GM21825 (cell line): ENCODE data around the gene PAK3.

Experiments
- ATAC-seq: cut with Tn5 transposase; IDR thresholded peaks from one replicate; pipeline ENCODE4 v1.9.1; 2021; ENCODE audit warnings: mild to moderate bottlenecking, moderate library complexity; ENCODE audit not compliant: unreplicated experiment

The PAK3 gene

GRCh38 chrX:111129921-111130320 is 33.9 kb downstream of the PAK3 start:
- ATAC-seq: no peak

DNA sequence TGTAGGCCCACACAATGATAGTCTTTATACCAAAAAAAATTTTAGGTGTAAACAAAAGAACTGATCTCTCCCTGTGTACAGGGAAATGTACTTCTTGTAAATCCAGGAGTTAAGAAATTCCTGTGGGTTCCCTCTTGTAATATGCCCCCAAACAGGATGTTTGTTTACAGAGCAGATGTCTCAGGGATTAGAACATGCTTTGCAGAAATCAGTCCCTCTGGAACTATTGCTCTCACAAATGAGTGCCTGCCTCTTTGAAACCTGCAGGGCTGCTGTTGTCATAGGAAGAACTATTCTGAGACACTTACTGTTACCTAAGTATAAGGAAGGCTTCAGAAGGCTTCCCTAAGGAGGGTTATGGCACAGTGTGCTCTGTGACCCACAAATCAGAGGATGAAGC is 35.6 kb downstream of the PAK3 start:
- no peak for ATAC-seq

DNA sequence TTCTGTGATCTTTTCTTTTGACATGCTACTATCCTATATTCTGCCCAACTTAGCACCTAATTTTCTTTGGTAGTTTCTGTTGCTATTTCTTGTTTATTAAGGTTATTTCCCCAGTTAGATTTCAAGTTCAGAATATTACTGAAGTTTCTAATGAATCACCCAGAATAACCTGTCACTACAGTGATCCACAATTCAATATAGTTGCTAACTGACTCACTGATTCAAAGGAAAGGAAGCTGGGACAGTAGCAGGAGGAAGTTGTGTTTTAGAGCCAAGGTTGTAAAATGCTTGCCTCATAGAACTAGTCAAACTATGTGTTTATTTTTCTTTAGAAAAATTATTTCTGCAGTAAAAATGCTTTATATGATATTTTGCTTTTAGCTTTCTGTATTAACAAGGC is 37.4 kb downstream of the PAK3 start:
- no peak for ATAC-seq

DNA sequence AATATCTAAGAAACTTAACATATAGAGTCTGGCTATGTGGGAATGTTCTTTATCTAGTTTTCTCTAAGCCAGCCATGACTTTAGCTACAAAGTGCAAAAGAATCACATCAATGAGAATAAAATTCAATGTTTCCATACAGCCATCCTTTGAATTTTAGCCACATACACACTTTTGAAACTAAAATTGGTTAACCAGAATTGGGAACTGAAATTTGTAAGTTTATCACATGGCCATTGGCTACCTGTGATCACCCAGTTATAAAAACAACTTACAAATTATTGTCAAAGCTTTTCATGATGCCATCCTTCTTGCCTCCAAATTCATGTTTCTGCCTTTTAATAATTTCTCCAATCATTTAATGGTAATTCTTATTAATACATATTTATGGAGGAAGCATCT is 49.9 kb downstream of the PAK3 start:
- no peak for ATAC-seq

GRCh38 chrX:111151764-111152163 is 55.8 kb downstream of the PAK3 start:
- no peak for ATAC-seq

GRCh38 chrX:111159232-111159631 is 63.2 kb downstream of the PAK3 start:
- ATAC-seq: no peak

- ATAC-seq: no peak
These were observed 68.7 kb downstream of the PAK3 start for GRCh38 chrX:111164728-111165127.

- ATAC-seq: no peak
These were observed 69.9 kb downstream of the PAK3 start for GRCh38 chrX:111165902-111166301.

GRCh38 chrX:111167334-111167733 is 71.3 kb downstream of the PAK3 start:
- no peak for ATAC-seq

GRCh38 chrX:111168314-111168713 is 72.3 kb downstream of the PAK3 start:
- ATAC-seq: no peak

DNA sequence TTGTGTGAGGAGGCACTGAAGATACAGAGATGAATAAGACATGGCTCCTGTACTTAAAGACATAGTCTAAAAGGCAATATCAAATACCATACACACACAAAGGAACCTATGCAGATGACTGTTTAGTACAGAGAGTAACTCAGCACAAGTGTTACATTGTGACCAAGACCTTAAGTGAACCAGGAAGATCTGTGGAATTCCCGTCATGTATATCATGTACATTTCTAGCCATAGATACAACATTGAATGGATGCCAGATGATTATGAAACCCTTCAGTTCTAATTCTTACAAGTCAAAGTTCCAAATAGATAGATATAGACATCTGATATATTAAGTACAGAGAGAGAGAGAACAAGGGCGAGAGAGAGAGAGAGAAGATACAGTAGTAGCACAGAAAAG is 73.2 kb downstream of the PAK3 start:
- ATAC-seq: no peak

- ATAC-seq: no peak
These were observed 74.0 kb downstream of the PAK3 start for GRCh38 chrX:111170017-111170416.

DNA sequence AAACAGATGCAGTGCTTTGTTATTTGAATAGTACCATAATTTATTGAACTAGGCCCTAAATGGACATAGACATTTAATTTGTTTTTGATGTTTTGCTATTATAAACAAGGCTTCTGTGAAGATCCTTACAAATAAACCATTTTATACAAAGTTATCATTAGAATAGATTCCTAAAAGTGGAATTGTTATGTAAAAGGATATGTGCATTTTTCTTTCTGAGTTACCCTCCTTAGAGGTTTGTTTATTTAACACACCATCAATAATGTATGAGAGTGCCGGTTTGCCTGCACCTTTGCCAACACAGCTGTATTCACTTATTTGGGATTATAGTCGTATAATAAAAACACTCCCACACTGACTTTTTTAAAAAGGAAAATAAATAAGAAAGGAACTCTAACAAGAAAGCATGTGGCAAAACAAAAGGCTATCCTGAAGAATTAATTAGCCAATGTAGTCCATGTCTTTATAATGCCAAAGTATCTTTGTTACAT is 84.8 kb downstream of the PAK3 start:
- no peak for ATAC-seq

- ATAC-seq: no peak
These were observed 86.0 kb downstream of the PAK3 start for GRCh38 chrX:111181951-111182350.

DNA sequence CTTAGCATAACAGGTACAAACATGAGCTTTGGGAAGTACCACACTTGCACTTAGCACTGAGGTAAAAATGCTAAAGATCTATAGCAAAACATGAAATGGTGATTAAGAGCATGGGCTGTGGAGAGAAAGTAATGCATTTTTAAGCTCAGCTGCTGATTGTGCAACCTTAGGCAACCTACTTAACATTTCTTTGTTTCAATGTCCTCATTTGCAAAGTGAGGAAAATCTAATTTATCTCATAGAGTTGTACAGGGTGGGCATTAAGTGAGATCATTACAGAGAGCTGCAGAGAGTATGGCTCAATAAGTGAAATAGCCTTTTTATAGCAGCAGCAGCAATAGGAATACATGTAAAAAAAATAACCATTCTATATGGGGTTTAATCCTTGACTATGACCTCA is 87.0 kb downstream of the PAK3 start:
- ATAC-seq: no peak

GRCh38 chrX:111191598-111191997 is 95.6 kb downstream of the PAK3 start:
- no peak for ATAC-seq

DNA sequence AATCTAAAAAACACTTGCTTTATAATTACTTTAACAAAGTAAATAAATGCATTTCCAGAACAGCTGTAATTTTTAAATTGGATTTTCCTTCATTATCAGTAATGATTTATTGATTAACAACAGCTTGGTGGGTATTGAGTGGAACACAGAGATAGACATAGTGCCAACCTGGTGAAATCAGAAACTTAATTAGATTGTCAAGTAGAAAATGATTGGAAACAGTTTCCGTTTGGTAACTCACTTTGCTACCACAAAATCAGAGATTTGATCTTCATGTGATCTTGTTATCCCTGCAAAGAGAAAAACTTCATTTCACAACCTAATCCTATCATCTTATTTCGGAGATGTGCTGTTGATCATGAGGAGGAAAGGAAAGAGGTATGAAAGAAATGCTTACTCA is 103.5 kb downstream of the PAK3 start:
- no peak for ATAC-seq

GRCh38 chrX:111200327-111200726 is 104.3 kb downstream of the PAK3 start:
- ATAC-seq: no peak

GRCh38 chrX:111207851-111208250 is 111.9 kb downstream of the PAK3 start:
- ATAC-seq: no peak

GRCh38 chrX:111216293-111216801 is 120.4 kb downstream of the PAK3 start:
- no peak for ATAC-seq

DNA sequence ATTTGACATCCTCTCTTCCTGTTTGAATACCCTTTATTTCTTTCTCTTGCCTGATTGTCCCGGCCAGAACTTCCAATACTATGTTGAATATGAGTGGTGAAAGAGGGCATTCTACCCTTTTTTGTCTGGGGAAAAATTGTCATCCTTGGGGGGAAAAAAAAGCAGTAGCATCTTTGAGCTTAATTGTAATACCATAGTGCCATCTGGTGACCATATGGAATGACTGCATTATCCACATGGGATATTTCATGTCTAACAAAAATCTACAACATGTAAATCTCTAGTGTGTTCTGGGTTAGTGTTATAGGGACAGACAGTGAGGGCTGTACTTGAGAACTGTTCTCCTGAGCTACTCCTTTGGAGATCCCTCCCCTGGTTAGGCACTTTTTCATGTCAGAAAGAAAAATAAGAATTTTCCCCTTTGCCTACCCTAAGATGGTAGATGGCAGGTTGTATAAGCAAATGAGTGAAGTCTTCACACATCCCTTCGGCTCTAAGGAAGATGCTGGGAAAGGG is 148.3 kb downstream of the PAK3 start:
- ATAC-seq: no peak

- no peak for ATAC-seq
These were observed 159.1 kb downstream of the PAK3 start for GRCh38 chrX:111254896-111255693.
